Glutamatergic neuron (in vitro differentiated cells): ENCODE results near the gene IFI44L. TPM values are rescaled to one million over a fixed set of nuclear protein-coding genes. Genes with fewer than 3 reads are reported as not detected.

Experiments used
- DNase-seq: peaks from one replicate; pipeline ENCODE4 v3.0.0; 2022
- H3K27ac Mint-ChIP-seq: one replicate; pipeline ENCODE4 v1.8.0; 2020; ENCODE audit warnings: mild to moderate bottlenecking, mixed read lengths, inconsistent platforms; ENCODE audit not compliant: unreplicated experiment
- H3K27me3 Mint-ChIP-seq: one replicate; pipeline ENCODE4 v1.8.0; 2020; ENCODE audit warnings: mild to moderate bottlenecking, moderate library complexity, mixed read lengths, inconsistent platforms; ENCODE audit not compliant: unreplicated experiment
- H3K36me3 Mint-ChIP-seq: one replicate; pipeline ENCODE4 v1.8.0; 2020; ENCODE audit warnings: mild to moderate bottlenecking, mixed read lengths, inconsistent platforms; ENCODE audit not compliant: unreplicated experiment
- H3K4me1 Mint-ChIP-seq: one replicate; pipeline ENCODE4 v1.8.0; 2020; ENCODE audit warnings: mild to moderate bottlenecking, low read depth, mixed read lengths, inconsistent platforms; ENCODE audit not compliant: unreplicated experiment
- H3K4me3 Mint-ChIP-seq: one replicate; pipeline ENCODE4 v1.8.0; 2020; ENCODE audit warnings: mild to moderate bottlenecking, mixed read lengths, inconsistent platforms; ENCODE audit not compliant: unreplicated experiment
- H3K9me3 Mint-ChIP-seq: one replicate; pipeline ENCODE4 v1.8.0; 2020; ENCODE audit warnings: mild to moderate bottlenecking, moderate library complexity, mixed read lengths, inconsistent platforms; ENCODE audit not compliant: unreplicated experiment
- CTCF ChIP-seq: fragments of 200-600 bp; sonication (generic); IDR thresholded peaks from one replicate; pipeline ENCODE4 v1.5.0; 2021; ENCODE audit not compliant: partially characterized antibody, unreplicated experiment
- total RNA-seq: library from RNA; stranded (reverse); fragmentation: NEBNext Ultra II Directional; extraction: Animal tissue kit (Norgen Biotek cat#: 25700); gene quantifications from one replicate; pipeline ENCODE4 v1.2.1, GENCODE V29; 2021; ENCODE audit not compliant: unreplicated experiment

The IFI44L gene
- total RNA-seq, 1 donor from 2014 or later, result not detected

DNA sequence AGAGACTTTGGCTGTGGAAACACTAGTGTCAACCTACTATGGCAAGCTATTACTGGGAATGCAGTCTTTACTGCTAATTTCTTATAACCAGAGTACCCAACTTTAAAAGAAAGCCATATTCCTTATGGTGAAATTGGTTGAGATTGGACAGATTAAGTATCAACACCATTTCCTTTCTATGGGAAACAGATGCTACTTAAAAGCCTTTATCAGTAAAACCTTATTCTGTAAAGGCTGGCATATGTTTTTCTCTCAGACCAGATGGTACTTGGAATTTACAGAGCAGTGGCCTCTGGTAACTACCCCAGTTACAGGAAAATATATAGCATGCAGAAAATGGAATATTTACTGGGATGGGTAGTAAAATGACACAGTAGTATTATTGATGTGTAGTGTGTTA, 48.2 kb downstream of the IFI44L start:
- no peak for TF ChIP-seq CTCF
- no peak overlapping the region for H3K4me3 Mint-ChIP-seq
- peaks cover 4% of the 10 kb centered on the region for H3K27me3 Mint-ChIP-seq

DNA sequence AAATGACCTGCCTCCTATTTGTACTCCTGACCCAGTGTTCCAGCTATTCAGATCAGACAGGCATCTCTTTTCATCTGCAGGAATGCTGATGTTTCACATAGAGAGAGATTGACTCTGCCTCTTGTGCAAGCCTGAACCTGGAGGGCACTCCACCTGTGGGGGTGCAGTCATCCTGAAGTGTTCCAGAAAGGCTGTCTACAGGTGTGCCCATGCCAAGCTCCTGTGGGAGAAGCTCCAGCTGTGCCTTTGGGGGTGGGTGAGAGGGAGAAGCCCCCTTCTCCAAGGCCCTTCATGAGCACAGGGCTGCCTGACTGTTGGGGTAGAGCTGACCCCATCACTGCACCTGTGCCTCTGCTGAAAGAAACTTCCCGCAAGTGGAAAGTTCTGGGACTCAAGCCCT, 52.2 kb downstream of the IFI44L start:
- H3K36me3 Mint-ChIP-seq, result no peaks in the 10 kb centered on the region
- H3K4me1 Mint-ChIP-seq, result peaks cover 22% of the 10 kb centered on the region
- DNase-seq, result no peak
- peaks cover 4% of the 10 kb centered on the region for H3K9me3 Mint-ChIP-seq
- no peak overlapping the region for H3K27ac Mint-ChIP-seq
- no peak overlapping the region for H3K4me3 Mint-ChIP-seq
- TF ChIP-seq CTCF, result no peak
- H3K27me3 Mint-ChIP-seq, result peaks cover 3% of the 10 kb centered on the region

More for the DNA sequence above, 48.2 kb downstream of the IFI44L start:
- DNase-seq, result no peak
- Mint-ChIP-seq H3K36me3 (no peaks in the 10 kb centered on the region), H3K9me3 (peaks cover 4% of the 10 kb centered on the region), H3K27ac (peak overlapping the region; percentile 85), H3K4me1 (peaks cover 35% of the 10 kb centered on the region)

DNA sequence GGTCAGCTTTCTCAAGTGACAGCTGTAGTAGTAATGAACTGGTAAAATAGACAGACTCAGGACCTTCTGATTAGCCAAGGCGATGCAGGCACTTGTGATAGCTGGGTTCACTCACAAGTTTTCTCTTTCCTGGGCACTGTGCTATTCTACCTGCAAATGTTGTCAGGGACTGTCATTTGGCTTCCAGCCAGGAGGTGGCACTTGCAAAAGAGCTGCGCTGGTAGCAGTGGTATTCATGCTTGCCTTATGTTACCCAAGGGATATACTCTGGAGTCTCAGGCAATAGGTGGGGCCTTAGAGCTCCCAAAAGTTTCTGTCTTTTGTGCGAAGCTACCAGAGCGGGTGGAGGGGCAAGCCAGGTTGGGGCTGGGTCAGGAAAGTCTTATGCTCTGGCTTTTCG, 52.9 kb downstream of the IFI44L start:
- Mint-ChIP-seq H3K4me3 (no peak overlapping the region), H3K4me1 (peaks cover 17% of the 10 kb centered on the region), H3K27ac (no peak overlapping the region), H3K27me3 (peaks cover 2% of the 10 kb centered on the region), H3K36me3 (no peaks in the 10 kb centered on the region), H3K9me3 (peaks cover 4% of the 10 kb centered on the region)
- peak; percentile 22 for TF ChIP-seq CTCF
- DNase-seq, result peak; percentile 25

- no peak for DNase-seq
- H3K4me3 Mint-ChIP-seq, result no peak overlapping the region
- peak; percentile 94 for TF ChIP-seq CTCF
- H3K4me1 Mint-ChIP-seq, result peaks cover 8% of the 10 kb centered on the region
- H3K27ac Mint-ChIP-seq, result no peak overlapping the region
- H3K9me3 Mint-ChIP-seq, result peaks cover 4% of the 10 kb centered on the region
- no peaks in the 10 kb centered on the region for H3K36me3 Mint-ChIP-seq
- no peaks in the 10 kb centered on the region for H3K27me3 Mint-ChIP-seq
These were observed 56.2 kb downstream of the IFI44L start for GRCh38 chr1:78676347-78676982.

- TF ChIP-seq CTCF, result no peak
- DNase-seq, result no peak
- Mint-ChIP-seq H3K9me3 (peaks cover 3% of the 10 kb centered on the region), H3K27me3 (no peaks in the 10 kb centered on the region), H3K4me1 (peaks cover 4% of the 10 kb centered on the region), H3K27ac (no peak overlapping the region), H3K36me3 (no peaks in the 10 kb centered on the region), H3K4me3 (no peak overlapping the region)
These were observed 56.7 kb downstream of the IFI44L start for GRCh38 chr1:78676993-78677392.
